ENCODE data around the gene EEFSEC. TPM values are rescaled to one million over a fixed set of nuclear protein-coding genes. Genes with fewer than 3 reads are reported as not detected.

The EEFSEC gene
- total RNA-seq, 6 donors from 2014 or later, result 14.9 to 38.8 (median 17.9) TPM

DNA sequence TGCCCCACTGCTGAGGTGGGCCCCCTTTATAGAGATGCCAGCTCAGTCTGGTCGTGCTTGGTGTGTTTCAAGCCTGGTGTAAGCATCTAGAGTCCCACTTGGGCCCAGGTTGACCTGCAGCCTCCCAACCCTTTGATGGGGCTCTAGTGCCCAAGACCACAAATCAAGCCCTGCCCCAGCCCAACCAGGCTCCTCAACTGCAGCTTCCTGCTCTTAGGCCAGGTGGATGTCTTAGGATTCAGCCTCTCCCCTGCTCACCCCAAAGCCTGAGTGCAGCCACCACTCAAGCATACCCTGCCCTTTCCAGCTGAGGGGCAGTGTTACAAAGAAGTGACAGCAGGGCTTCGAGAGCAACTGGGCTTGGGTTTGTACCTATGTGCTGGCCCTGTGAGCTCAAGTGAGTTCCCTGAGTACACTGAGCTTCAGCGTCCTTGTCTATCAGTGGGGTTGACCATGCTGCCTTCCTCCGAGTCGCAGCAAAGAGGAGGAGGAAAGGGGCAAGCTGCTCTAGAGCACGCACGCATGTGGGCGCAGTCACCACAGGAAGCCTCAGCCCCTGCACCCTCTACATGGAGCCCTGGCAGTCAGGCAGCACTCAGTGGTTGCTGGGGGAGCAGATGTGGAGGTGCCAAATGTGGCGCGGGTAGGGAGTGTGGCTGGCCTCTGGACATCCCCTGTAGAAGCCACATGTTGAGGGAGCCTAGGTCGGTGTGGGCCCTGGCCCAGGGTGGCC, 120.7 kb downstream of the EEFSEC start:
- Histone ChIP-seq H3K27ac (no peak overlapping the region), H3K4me3 (no peak overlapping the region), H3K9me3 (no peaks in the 10 kb centered on the region), H3K36me3 (peaks cover 0 to 14% (median 7%) of the 10 kb centered on the region in 4 donors), H3K27me3 (no peaks in the 10 kb centered on the region), H3K4me1 (peaks cover 5 to 11% (median 7%) of the 10 kb centered on the region in 4 donors)
- TF ChIP-seq POLR2AphosphoS5 (IDR thresholded peaks at IDR 0.05) (no peak), EP300 (IDR thresholded peaks at IDR 0.05) (no peak), POLR2A (IDR thresholded peaks at IDR 0.05) (no peak)
- TF ChIP-seq, protein P1, sequence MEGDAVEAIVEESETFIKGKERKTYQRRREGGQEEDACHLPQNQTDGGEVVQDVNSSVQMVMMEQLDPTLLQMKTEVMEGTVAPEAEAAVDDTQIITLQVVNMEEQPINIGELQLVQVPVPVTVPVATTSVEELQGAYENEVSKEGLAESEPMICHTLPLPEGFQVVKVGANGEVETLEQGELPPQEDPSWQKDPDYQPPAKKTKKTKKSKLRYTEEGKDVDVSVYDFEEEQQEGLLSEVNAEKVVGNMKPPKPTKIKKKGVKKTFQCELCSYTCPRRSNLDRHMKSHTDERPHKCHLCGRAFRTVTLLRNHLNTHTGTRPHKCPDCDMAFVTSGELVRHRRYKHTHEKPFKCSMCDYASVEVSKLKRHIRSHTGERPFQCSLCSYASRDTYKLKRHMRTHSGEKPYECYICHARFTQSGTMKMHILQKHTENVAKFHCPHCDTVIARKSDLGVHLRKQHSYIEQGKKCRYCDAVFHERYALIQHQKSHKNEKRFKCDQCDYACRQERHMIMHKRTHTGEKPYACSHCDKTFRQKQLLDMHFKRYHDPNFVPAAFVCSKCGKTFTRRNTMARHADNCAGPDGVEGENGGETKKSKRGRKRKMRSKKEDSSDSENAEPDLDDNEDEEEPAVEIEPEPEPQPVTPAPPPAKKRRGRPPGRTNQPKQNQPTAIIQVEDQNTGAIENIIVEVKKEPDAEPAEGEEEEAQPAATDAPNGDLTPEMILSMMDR (IDR thresholded peaks at IDR 0.05), result no peak
- WGBS, 2 donors, result 87 to 97% methylated on average over 6 to 10 of the region's 11 CpGs
- ATAC-seq (ENCODE audit: low FRiP score in 2 of 2) (no peak), DNase-seq (peak in 1 of 2 donors; percentile 22)

DNA sequence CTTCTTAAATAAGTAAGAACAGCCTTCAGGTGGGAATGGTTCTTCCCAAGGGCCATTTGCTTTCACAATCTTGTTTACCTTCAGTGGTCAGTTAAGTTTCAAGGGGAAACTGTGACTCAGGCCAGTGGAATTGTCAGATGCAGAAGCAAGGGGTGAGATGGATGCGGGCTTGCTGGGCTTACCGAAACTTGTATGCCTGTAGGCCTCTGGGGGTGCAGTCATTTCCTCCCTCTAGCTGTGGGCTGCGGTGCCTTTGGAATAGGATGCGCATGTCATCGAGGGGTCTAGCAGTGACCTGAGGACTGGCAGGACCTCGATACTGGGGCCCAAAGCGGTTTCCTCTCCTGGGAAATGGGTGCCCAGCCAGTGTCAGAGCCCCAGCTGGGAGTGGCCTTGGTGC, 121.6 kb downstream of the EEFSEC start:
- Histone ChIP-seq H3K36me3 (peaks cover 0 to 14% (median 7%) of the 10 kb centered on the region in 4 donors), H3K4me3 (no peak overlapping the region), H3K27ac (peak overlapping the region in 1 of 4 donors; percentile 26), H3K4me1 (peaks cover 5 to 14% (median 10%) of the 10 kb centered on the region in 4 donors), H3K9me3 (no peaks in the 10 kb centered on the region), H3K27me3 (no peaks in the 10 kb centered on the region)
- 94 to 100% methylated on average over 1 to 7 of the region's 7 CpGs for WGBS, 2 donors
- ATAC-seq (ENCODE audit: low FRiP score in 2 of 2), result no peak
- no peak for TF ChIP-seq POLR2A (IDR thresholded peaks at IDR 0.05)
- TF ChIP-seq, protein P1 (IDR thresholded peaks at IDR 0.05), result no peak
- no peak for TF ChIP-seq POLR2AphosphoS5 (IDR thresholded peaks at IDR 0.05)
- TF ChIP-seq EP300 (IDR thresholded peaks at IDR 0.05), result no peak
- no peak for DNase-seq

DNA sequence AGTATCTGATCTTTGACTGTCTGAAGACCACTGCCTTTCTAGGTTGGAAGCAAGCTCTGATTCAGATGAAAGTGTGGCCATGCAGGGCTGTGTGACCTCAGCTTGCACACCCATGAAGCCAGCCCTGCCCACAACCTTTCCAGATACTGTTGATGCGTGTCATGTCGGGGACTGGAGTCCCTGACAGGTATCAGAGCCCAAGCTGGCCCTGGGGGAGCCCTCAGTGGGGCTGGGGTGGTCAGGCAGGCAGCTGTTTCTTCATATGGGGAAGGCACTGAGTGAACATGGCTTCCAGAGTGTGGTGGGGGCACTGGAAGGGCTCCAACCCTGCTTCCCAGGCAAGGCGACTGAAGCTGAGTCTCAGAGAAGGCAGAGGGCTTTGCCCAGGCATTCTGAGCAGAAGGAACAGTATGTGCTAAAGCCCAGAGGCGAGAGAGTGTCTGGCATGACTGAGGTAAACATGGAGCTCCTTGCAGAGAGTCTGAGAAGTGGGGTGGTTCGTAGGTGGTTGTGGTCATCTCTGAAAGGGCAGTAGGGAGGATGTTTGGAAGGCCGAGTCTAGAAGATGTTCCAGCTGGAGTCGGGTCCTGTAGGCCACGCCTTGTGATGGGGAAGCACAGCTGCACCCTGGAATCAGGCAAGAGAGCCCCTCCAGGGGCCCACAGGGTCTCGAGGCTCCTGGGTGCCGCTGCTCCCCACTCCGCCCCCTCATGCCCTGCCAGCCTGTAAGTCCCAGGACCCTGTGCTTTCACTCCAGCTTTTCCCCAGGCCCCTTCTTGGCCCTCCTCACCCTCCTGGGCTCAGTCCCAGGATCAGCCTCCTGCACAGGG, 122.2 kb downstream of the EEFSEC start:
- peak overlapping the region in 1 of 4 donors; percentile 26 for H3K27ac ChIP-seq
- peaks cover 5 to 14% (median 10%) of the 10 kb centered on the region in 4 donors for H3K4me1 ChIP-seq
- TF ChIP-seq, protein P1 (IDR thresholded peaks at IDR 0.05), result no peak
- no peak for TF ChIP-seq POLR2A (IDR thresholded peaks at IDR 0.05)
- TF ChIP-seq POLR2AphosphoS5 (IDR thresholded peaks at IDR 0.05), result no peak
- 91 to 97% methylated on average over 9 to 11 of the region's 11 CpGs for WGBS, 2 donors
- no peak overlapping the region for H3K4me3 ChIP-seq
- DNase-seq (peak in 1 of 2 donors; percentile 24), ATAC-seq (ENCODE audit: low FRiP score in 2 of 2) (no peak)
- H3K9me3 ChIP-seq, result no peaks in the 10 kb centered on the region
- no peaks in the 10 kb centered on the region for H3K27me3 ChIP-seq
- H3K36me3 ChIP-seq, result peaks cover 0 to 14% (median 7%) of the 10 kb centered on the region in 4 donors

- Histone ChIP-seq H3K9me3 (no peaks in the 10 kb centered on the region), H3K27ac (no peak overlapping the region), H3K4me1 (peaks cover 5 to 14% (median 10%) of the 10 kb centered on the region in 4 donors), H3K36me3 (peaks cover 0 to 14% (median 7%) of the 10 kb centered on the region in 4 donors), H3K4me3 (no peak overlapping the region), H3K27me3 (no peaks in the 10 kb centered on the region)
- no peak for DNase-seq
- no peak for ATAC-seq (ENCODE audit: low FRiP score in 2 of 2)
- TF ChIP-seq EP300 (IDR thresholded peaks at IDR 0.05) (no peak), POLR2AphosphoS5 (IDR thresholded peaks at IDR 0.05) (no peak), POLR2A (IDR thresholded peaks at IDR 0.05) (no peak)
- TF ChIP-seq, protein P1 (IDR thresholded peaks at IDR 0.05), result no peak
- WGBS, 2 donors, result 79 to 83% methylated on average over 2 to 3 of the region's 3 CpGs
Measured at GRCh38 chr3:128276146-128276435, 122.8 kb downstream of the EEFSEC start.
